CD4-positive, alpha-beta T cell (primary cell): Measurements from ENCODE around the gene WWC2. TPM values are rescaled to one million over a fixed set of nuclear protein-coding genes. Genes with fewer than 3 reads are reported as not detected.

Experiments
- ATAC-seq: fragments of 200-7000 bp; cut with Tn5 transposase; one replicate; pipeline ENCODE4 v1.10.0; 2022; ENCODE audit warnings: mild to moderate bottlenecking; ENCODE audit not compliant: poor library complexity
- CTCF ChIA-PET: fragments of 350-600 bp; sonication (Branson Sonifier 250); formaldehyde crosslinking; loops from one replicate; lab custom pipeline; 2021; ENCODE audit warnings: antibody characterized with exemption, inconsistent platforms; lab: Charles Lee
- POLR2A ChIA-PET: fragments of 350-600 bp; sonication (Branson Sonifier 250); formaldehyde crosslinking; loops from one replicate; lab custom pipeline; 2021; ENCODE audit warnings: antibody characterized with exemption, inconsistent platforms; lab: Charles Lee
- DNase-seq, 14 experiments: peaks; one replicate each; pipeline ENCODE4 v3.0.0-alpha.2; 2013 to 2020; ENCODE audit warnings: mixed read lengths in 2 of 14
- H3K27ac ChIP-seq, 2 donors: one replicate each; pipeline versions ENCODE4 v1.5.1 to v1.7.0; 2013; ENCODE audit warnings: low read length in 2 of 2, low read depth in 1 of 2, mild to moderate bottlenecking in 1 of 2
- H3K27me3 ChIP-seq, 2 experiments: 1 replicate in 1 of 2; 2 replicates in 1 of 2; pipeline versions ENCODE4 v1.6.1 to v1.7.0; 2013; ENCODE audit warnings: low read length in 2 of 2, control low read depth in 1 of 2, mild to moderate bottlenecking in 1 of 2, moderate library complexity in 1 of 2; ENCODE audit not compliant: insufficient read depth in 2 of 2, control insufficient read depth in 1 of 2
- H3K36me3 ChIP-seq: one replicate; pipeline ENCODE4 v1.6.1; 2013; ENCODE audit warnings: low read length, control low read depth; ENCODE audit not compliant: insufficient read depth
- H3K4me1 ChIP-seq: one replicate; pipeline ENCODE4 v1.6.1; 2013; ENCODE audit warnings: low read length, control low read depth; ENCODE audit not compliant: insufficient read depth
- H3K4me3 ChIP-seq: one replicate; pipeline ENCODE4 v1.5.1; 2013; ENCODE audit warnings: mild to moderate bottlenecking, low read length, moderate library complexity
- H3K9me3 ChIP-seq, 2 experiments: 1 replicate in 1 of 2; 2 replicates in 1 of 2; pipeline versions ENCODE4 v1.6.1 to v1.7.0; 2013; ENCODE audit warnings: low read length in 2 of 2, mild to moderate bottlenecking in 2 of 2, control low read depth in 1 of 2, moderate library complexity in 1 of 2; ENCODE audit not compliant: control insufficient read depth in 1 of 2, insufficient read depth in 1 of 2
- H3K27ac Mint-ChIP-seq: one replicate; pipeline ENCODE4 v1.8.0; 2020; ENCODE audit warnings: mixed read lengths
- H3K27me3 Mint-ChIP-seq: one replicate; pipeline ENCODE4 v1.8.0; 2021; ENCODE audit warnings: mixed read lengths
- H3K36me3 Mint-ChIP-seq: one replicate; pipeline ENCODE4 v1.8.0; 2021; ENCODE audit warnings: low read depth, mixed read lengths
- H3K4me1 Mint-ChIP-seq: one replicate; pipeline ENCODE4 v1.8.0; 2021; ENCODE audit warnings: low read depth, mixed read lengths
- H3K4me3 Mint-ChIP-seq: one replicate; pipeline ENCODE4 v1.8.0; 2020; ENCODE audit warnings: mild to moderate bottlenecking, mixed read lengths
- H3K9me3 Mint-ChIP-seq: one replicate; pipeline ENCODE4 v1.8.0; 2020; ENCODE audit warnings: mixed read lengths
- CTCF ChIP-seq: fragments of 200-600 bp; IDR thresholded peaks from one replicate; pipeline ENCODE4 v1.8.0; 2022; ENCODE audit warnings: antibody characterized with exemption, mild to moderate bottlenecking
- intact Hi-C, 2 experiments: fragments of 100-400 bp; cut with DNase I in 1 of 2; cut with micrococcal nuclease in 1 of 2; formaldehyde crosslinking; loops; one replicate each; pipeline versions ENCODE4 v1.15.1 to v1.9.0; 2023 to 2025; cut with DNase I, micrococcal nuclease
- total RNA-seq, 174 experiments: library from RNA in 2 of 174; stranded (reverse) in 2 of 174; gene quantifications; one replicate each; pipeline ENCODE4 v1.2.3 and lab custom pipeline; 2021 to 2026

The WWC2 gene
- total RNA-seq, 2 experiments from 2014 or later: 4.1 to 4.9 TPM

GRCh38 chr4:183181081-183181480, 82.0 kb downstream of the WWC2 start:
- Mint-ChIP-seq H3K4me3 (no peak overlapping the region), H3K9me3 (peaks cover 7% of the 10 kb centered on the region), H3K27me3 (peaks cover 4% of the 10 kb centered on the region), H3K4me1 (no peaks in the 10 kb centered on the region), H3K36me3 (peaks cover 5% of the 10 kb centered on the region), H3K27ac (no peak overlapping the region)
- CTCF ChIA-PET: interaction anchor here (1.6 kb wide), 1 partner anchor 10 kb away, joined by 4 read pairs; no protein-coding TSS in a partner anchor
- Histone ChIP-seq H3K4me3 (no peak overlapping the region), H3K27me3 (no peaks in the 10 kb centered on the region), H3K27ac (no peak overlapping the region), H3K4me1 (peaks cover 5% of the 10 kb centered on the region), H3K9me3 (peaks cover 0 to 5% of the 10 kb centered on the region in 2 experiments), H3K36me3 (no peaks in the 10 kb centered on the region)
- POLR2A ChIA-PET: no interaction called here
- DNase-seq (no peak), ATAC-seq (no peak)
- intact Hi-C loops: no loop called here
- no peak for TF ChIP-seq CTCF

- peaks cover 5% of the 10 kb centered on the region for H3K4me1 ChIP-seq
- Mint-ChIP-seq H3K36me3 (peaks cover 5% of the 10 kb centered on the region), H3K27ac (no peak overlapping the region), H3K27me3 (peaks cover 12% of the 10 kb centered on the region), H3K9me3 (peaks cover 7% of the 10 kb centered on the region), H3K4me3 (no peak overlapping the region), H3K4me1 (no peaks in the 10 kb centered on the region)
- H3K27me3 ChIP-seq: no peaks in the 10 kb centered on the region
- no peak overlapping the region for H3K4me3 ChIP-seq
- ATAC-seq: no peak
- no peaks in the 10 kb centered on the region for H3K36me3 ChIP-seq
- CTCF ChIA-PET: no interaction called here
- peak in 7 of 14 experiments; percentile 1 to 43 (median 18) for DNase-seq
- no peak overlapping the region for H3K27ac ChIP-seq
- POLR2A ChIA-PET: no interaction called here
- H3K9me3 ChIP-seq: peaks cover 0 to 5% of the 10 kb centered on the region in 2 experiments
- TF ChIP-seq CTCF: no peak
- intact Hi-C loops: no loop called here
Measured at GRCh38 chr4:183182873-183183725, 84.0 kb downstream of the WWC2 start.

GRCh38 chr4:183183906-183184535, 85.0 kb downstream of the WWC2 start:
- intact Hi-C loops: no loop called here

More at GRCh38 chr4:183183906-183184535, 85.0 kb downstream of the WWC2 start:
- H3K4me1 Mint-ChIP-seq: no peaks in the 10 kb centered on the region
- Histone ChIP-seq H3K36me3 (no peaks in the 10 kb centered on the region), H3K9me3 (peaks cover 0 to 5% of the 10 kb centered on the region in 2 experiments), H3K27me3 (no peaks in the 10 kb centered on the region), H3K27ac (no peak overlapping the region), H3K4me1 (peaks cover 5% of the 10 kb centered on the region), H3K4me3 (no peak overlapping the region)
- ATAC-seq (no peak), DNase-seq (no peak)
- no peak overlapping the region for H3K27ac Mint-ChIP-seq
- H3K36me3 Mint-ChIP-seq: peaks cover 5% of the 10 kb centered on the region
- POLR2A ChIA-PET: interaction anchor here (1.2 kb wide), 1 partner anchor 10 kb away, joined by 3 read pairs; no protein-coding TSS in a partner anchor
- H3K9me3 Mint-ChIP-seq: peaks cover 7% of the 10 kb centered on the region
- H3K27me3 Mint-ChIP-seq: peaks cover 12% of the 10 kb centered on the region
- H3K4me3 Mint-ChIP-seq: no peak overlapping the region
- no peak for TF ChIP-seq CTCF
- CTCF ChIA-PET: no interaction called here
